NCI-H460 (cell line): Measurements from ENCODE around the gene ZSCAN23. TPM values are rescaled to one million over a fixed set of nuclear protein-coding genes. Genes with fewer than 3 reads are reported as not detected.
A peak's percentile ranks its signal among the peaks of the same experiment; 100 is the strongest.
"Not testable (repeated sequence)": the region's sequence is repeated elsewhere in the genome, so short reads cannot be mapped to it uniquely, and the experiment has no call there.

Experiments used
- DNase-seq: peaks from one replicate; pipeline ENCODE4 v3.0.0-alpha.2; 2016; ENCODE audit warnings: low read depth; ENCODE audit errors: extremely low read depth
- total RNA-seq: library from RNA; depleted of rRNA; stranded (reverse); fragments of >200 nt; shearing (Covaris generic); gene quantifications from 2 replicates; pipeline ENCODE4 v1.2.3, GENCODE V29; 2014

The ZSCAN23 gene
- total RNA-seq, 1 experiment from 2014 or later = not detected

DNA sequence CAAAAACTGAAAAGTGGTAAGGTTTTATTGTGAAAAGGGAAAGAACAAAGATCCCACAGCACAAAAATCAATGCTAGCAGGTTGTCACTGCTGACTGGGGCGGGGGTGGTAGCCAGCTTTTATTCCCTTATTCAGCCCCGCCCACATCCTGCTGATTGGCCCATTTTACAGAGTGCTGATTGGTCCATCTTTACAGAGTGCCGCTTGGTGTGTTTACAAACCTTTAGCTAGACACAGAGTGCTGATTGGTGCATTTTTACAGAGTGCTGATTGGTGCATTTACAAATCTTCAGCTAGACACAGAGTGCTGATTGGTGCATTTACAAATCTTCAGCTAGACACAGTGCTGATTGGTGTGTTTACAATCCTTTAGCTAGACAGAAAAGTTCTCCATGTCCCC is 1.5 kb upstream of the ZSCAN23 start:
- DNase-seq = not testable (repeated sequence)

- no peak for DNase-seq
These were observed 705 bp downstream of the ZSCAN23 start for GRCh38 chr6:28442586-28442985.

- DNase-seq = no peak
These were observed 6.9 kb downstream of the ZSCAN23 start for GRCh38 chr6:28436404-28436803.

- DNase-seq = no peak
These were observed 10.2 kb downstream of the ZSCAN23 start for GRCh38 chr6:28433119-28433518.

- no peak for DNase-seq
These were observed 13.5 kb downstream of the ZSCAN23 start for GRCh38 chr6:28429781-28430180.

DNA sequence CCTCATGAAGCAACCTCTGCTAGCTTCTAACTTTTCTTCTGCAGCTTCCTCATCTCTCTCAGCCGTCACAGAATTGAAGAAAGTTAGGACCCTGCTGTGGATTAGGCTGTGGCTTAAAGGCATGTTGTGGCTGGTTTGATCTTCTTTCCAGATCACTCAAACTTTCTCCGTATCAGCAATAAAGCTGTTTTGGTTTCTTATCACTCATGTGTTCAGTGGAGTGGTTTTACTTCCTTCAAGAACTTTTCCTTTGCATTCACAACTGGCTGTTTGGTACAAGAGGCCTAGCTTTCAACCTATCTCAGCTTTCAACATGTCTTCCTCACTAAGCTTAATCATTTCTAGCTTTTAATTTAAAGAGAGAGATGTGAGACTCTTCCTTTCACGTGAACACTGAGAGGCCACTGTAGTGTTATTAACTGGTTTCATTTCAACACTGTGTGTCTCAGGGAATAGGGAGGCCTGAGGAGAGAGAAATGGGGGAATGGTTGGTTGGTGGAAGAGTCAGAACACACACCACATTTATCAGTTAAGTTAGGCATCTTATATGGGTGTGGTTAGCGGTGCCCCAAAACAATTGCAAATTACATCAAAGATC is 17.2 kb downstream of the ZSCAN23 start:
- no peak for DNase-seq

GRCh38 chr6:28424163-28424562 is 19.1 kb downstream of the ZSCAN23 start:
- no peak for DNase-seq

GRCh38 chr6:28423546-28423945 is 19.7 kb downstream of the ZSCAN23 start:
- DNase-seq = no peak

GRCh38 chr6:28413681-28414080 is 29.6 kb downstream of the ZSCAN23 start:
- DNase-seq = no peak

DNA sequence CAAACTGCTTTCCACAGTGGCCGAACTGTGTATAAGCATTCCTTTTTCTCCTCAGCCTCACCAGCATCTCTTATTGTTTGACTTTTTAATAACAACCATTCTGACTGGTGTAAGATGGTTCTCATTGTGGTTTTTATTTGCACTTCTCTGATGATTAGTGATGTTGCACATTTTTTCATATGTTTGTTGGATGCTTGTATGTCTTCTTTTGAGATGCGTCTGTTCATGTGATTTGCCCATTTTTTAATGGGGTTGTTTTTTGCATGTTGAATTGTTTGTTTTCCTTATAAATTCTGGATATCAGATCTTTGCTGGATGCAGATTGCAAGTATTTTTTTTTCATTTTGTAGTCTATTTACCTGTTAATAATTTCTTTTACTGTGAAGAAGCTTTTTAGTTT is 32.5 kb downstream of the ZSCAN23 start:
- DNase-seq = no peak

DNA sequence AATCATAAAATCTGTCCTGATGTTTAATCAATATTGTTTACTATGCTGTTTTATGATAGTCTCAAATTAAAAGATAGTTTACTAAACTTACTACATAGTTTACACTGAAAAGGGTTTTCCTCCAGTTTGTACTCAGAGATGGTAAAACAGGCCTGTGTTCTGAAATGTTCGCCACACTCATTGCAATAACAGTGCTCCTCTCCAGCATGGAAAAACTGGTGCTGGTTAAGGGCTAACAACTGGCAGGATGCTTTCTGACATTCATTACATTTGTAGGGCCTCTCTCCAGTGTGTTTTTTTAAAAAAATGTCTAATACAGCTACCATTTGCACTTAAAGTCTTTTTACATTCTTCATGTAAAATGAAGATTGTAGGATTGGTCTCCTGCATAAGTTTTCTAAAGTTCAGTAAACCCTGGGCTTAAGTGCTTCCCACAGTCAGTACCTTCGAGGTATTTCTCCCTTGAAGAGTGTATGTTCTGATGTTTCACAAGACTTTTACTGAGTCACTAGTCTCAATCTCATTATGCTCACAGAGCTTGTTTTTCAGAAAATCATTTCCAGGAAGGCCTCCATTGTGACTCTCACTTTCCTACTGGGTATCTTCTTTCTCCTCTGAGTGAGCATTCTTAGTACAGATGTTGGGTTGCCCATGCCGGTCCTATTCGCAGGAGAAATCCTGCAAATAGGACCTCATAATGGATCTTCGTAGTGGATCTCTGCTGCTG is 35.1 kb downstream of the ZSCAN23 start:
- no peak for DNase-seq

- DNase-seq = no peak
These were observed 35.9 kb downstream of the ZSCAN23 start for GRCh38 chr6:28407401-28407800.

- not testable (repeated sequence) for DNase-seq
These were observed 39.4 kb downstream of the ZSCAN23 start for GRCh38 chr6:28403923-28404322.

- DNase-seq = no peak
These were observed 41.1 kb downstream of the ZSCAN23 start for GRCh38 chr6:28402197-28402596.

- no peak for DNase-seq
These were observed 42.1 kb downstream of the ZSCAN23 start for GRCh38 chr6:28401172-28401571.

DNA sequence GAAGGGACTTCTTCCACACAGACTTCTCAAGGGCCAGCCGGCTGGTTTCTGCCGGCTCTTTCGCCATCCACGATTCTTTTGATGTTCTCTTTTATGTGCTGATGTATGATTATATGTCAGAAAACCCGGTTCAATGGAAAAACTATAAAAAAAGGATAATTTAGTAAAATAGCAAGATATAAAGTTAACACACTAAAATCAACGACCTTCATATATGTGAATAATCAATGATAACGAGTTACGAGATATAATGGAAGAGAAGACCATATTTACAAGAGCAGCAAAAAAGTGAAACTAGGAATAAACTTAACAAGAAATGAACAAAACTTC is 43.2 kb downstream of the ZSCAN23 start:
- DNase-seq = no peak

- DNase-seq = peak; percentile 54
These were observed 43.8 kb downstream of the ZSCAN23 start, which contains the start of gene ZSCAN12 for GRCh38 chr6:28399350-28400121. Gene ZSCAN12 (minus strand): TSS chr6:28399747. CDS start chr6:28398405, 1,342 bp downstream.

DNA sequence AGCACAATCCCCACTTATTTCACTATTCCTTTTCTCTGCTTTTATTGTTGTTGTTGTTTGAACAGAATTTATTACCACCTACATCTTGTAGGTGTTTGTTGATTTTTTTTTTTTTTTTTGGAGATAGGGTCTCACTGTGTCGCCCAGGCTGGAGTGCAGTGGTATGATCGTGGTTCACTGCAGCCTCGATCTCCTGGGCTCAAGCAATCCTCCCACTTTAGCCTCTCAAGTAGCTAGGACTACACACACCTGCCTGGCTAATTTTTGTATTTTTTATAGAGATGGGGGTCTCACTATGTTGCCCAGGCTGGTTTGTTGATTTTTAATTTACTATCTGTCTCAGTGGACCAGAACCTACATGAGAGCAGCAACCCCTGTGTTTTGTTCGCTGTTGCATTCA is 47.4 kb downstream of the ZSCAN23 start:
- DNase-seq = no peak

DNA sequence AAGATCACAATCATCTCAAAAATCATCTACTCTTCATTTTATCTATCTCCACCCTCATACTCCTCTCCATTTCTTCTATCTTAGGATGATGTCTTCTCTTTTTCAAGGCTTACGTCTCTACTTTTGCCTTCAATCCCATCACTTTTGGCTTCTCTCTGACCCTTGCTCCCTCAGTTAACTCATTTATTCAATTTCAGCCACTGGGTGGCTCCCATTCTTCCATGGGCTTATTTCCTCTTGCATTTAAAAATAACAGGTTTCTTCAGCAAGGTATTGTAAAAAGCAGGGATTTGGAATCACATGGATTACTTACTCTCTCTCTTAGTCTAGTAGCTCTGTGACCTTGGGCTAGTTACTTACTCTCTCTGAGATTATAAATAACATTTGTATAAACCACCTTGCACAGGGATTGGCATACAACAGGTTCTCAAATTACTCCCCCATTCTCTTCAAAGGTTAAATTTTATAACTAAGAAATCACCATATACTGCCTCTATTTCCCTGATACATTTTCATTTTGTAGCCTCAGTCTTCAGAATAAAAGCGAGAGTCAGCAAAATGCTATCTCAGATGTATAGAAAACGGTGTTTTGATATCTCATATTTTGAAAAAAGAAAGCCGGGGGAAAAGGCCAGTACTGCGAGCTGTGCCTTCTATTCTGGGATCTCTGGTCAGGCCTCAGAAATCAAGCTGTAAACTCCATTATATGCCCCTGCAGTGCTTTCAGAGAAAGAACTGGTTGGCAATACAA is 49.2 kb downstream of the ZSCAN23 start:
- no peak for DNase-seq

- DNase-seq = no peak
These were observed 52.6 kb downstream of the ZSCAN23 start for GRCh38 chr6:28390688-28391087.

DNA sequence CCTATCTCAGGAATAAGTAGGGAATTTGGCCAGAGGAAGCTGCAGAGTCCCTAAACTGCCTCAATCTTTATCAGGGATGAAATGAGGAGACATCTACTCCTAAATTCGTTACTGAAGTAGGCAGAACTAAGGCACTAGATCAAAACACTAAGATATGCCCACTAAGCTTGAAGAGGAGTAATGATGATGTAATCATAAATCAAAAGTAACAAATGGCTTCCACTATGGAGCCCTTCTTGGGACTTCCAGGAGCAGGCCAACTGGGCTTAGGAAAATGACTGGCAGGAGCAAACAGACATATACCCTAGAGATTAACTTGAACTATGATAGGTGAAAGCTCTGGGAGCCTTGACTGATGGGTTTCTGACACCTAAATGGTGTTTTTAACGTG is 59.2 kb downstream of the ZSCAN23 start:
- no peak for DNase-seq
